HepG2 (cell line): ENCODE measurements around the gene TACC2. TPM values are rescaled to one million over a fixed set of nuclear protein-coding genes. Genes with fewer than 3 reads are reported as not detected.

Experiments used
- ATAC-seq: fragments of 200-7000 bp; cut with Tn5 transposase; 3 replicates; pipeline ENCODE4 v1.9.1; 2020; ENCODE audit warnings: mild to moderate bottlenecking, moderate library complexity
- BruUV-seq: library from RNA; stranded (reverse); fragments of 400-500 nt; replicated peaks from 2 replicates; lab custom pipeline; 2021; lab: Mats Ljungman, UMichigan
- CTCF ChIA-PET: fragments of 300-600 bp; formaldehyde crosslinking; extraction: SDS; loops from one replicate; lab custom pipeline; 2021; ENCODE audit warnings: low total read pairs, inconsistent platforms, low intra/inter-chr PET ratio; lab: Yijun Ruan, JAX
- POLR2A ChIA-PET: fragments of 350-600 bp; sonication (Branson Sonifier 250); formaldehyde crosslinking; loops from one replicate; lab custom pipeline; 2020; ENCODE audit warnings: antibody characterized with exemption, inconsistent platforms; lab: Yijun Ruan, JAX
- DNase-seq: peaks from one replicate; pipeline ENCODE4 v3.0.0-alpha.2; 2015; ENCODE audit warnings: low spot score
- FAIRE-seq: peaks from 3 replicates; lab custom pipeline; 2011; peaks lifted over from hg19 to GRCh38; lab: Jason Lieb, UNC
- H2AFZ ChIP-seq: one replicate; pipeline ENCODE4 v1.6.1; 2011; ENCODE audit warnings: low read length, inconsistent platforms
- H3K27ac ChIP-seq: fragments of 300-600 bp; 3 replicates; pipeline ENCODE4 v1.8.0; 2011; ENCODE audit warnings: mixed run types, mild to moderate bottlenecking, mixed read lengths, low read length, inconsistent platforms; ENCODE audit not compliant: insufficient read depth; ENCODE audit errors: extremely low read length
- H3K27me3 ChIP-seq, 2 experiments: fragments of 200-600 bp in 1 of 2; 2 replicates in 1 of 2; 3 replicates in 1 of 2; pipeline versions ENCODE4 v1.6.0 to v1.8.0; 2011; ENCODE audit warnings: low read length in 2 of 2, mild to moderate bottlenecking in 2 of 2, moderate library complexity in 2 of 2, inconsistent platforms in 1 of 2; ENCODE audit not compliant: insufficient read depth in 2 of 2, control insufficient read depth in 1 of 2
- H3K36me3 ChIP-seq, 2 experiments: fragments of 200-600 bp in 1 of 2; replicated peaks in 1 of 2; 2 replicates in 1 of 2; 3 replicates in 1 of 2; pipeline versions ENCODE4 v1.5.1 to v1.8.0; 2011; ENCODE audit warnings: low read length in 2 of 2, inconsistent platforms in 1 of 2; ENCODE audit not compliant: insufficient read depth in 2 of 2, control insufficient read depth in 1 of 2
- H3K4me1 ChIP-seq: 2 replicates; pipeline ENCODE4 v1.5.1; 2012; ENCODE audit warnings: low read length, inconsistent platforms; ENCODE audit not compliant: insufficient read depth
- H3K4me2 ChIP-seq: 2 replicates; pipeline ENCODE4 v1.6.0; 2011; ENCODE audit warnings: low read depth, low read length, inconsistent platforms
- H3K4me3 ChIP-seq, 3 experiments: fragments of 200-600 bp in 1 of 3; sonication (generic), shearing (Covaris generic) in 1 of 3; replicated peaks in 1 of 3; 2 replicates each; pipeline ENCODE4 v1.5.1; 2011 to 2016; ENCODE audit warnings: low read length in 3 of 3, inconsistent platforms in 2 of 3, low read depth in 2 of 3, mild to moderate bottlenecking in 2 of 3, control low read depth in 1 of 3, mixed read lengths in 1 of 3; ENCODE audit not compliant: insufficient read depth in 1 of 3
- H3K79me2 ChIP-seq: one replicate; pipeline ENCODE4 v1.6.1; 2011; ENCODE audit warnings: low read length, inconsistent platforms; ENCODE audit not compliant: insufficient read depth
- H3K9ac ChIP-seq: 2 replicates; pipeline ENCODE4 v1.6.0; 2011; ENCODE audit warnings: mild to moderate bottlenecking, low read depth, low read length, inconsistent platforms; ENCODE audit not compliant: insufficient read depth
- H3K9me3 ChIP-seq: 2 replicates; pipeline ENCODE4 v1.5.1; 2012; ENCODE audit warnings: mild to moderate bottlenecking, low read length
- H4K20me1 ChIP-seq: 2 replicates; pipeline ENCODE4 v1.6.0; 2011; ENCODE audit warnings: inconsistent platforms, mild to moderate bottlenecking, low read length, moderate library complexity; ENCODE audit not compliant: insufficient read depth
- BCL3 ChIP-seq: sonication (generic); formaldehyde crosslinking; IDR thresholded peaks from 2 replicates; pipeline ENCODE4 v1.5.1; 2020; ENCODE audit warnings: mild to moderate bottlenecking, missing genetic modification reagents, moderate library complexity
- E2F2 ChIP-seq: sonication (generic); formaldehyde crosslinking; IDR thresholded peaks from 2 replicates; pipeline ENCODE4 v1.4.0; 2020; ENCODE audit warnings: missing genetic modification reagents, borderline replicate concordance
- HDAC2 ChIP-seq: sonication (generic); formaldehyde crosslinking; IDR thresholded peaks from 2 replicates; pipeline ENCODE4 v1.4.0; 2020; ENCODE audit warnings: missing genetic modification reagents
- HNRNPLL ChIP-seq: fragments of 200-400 bp; formaldehyde crosslinking; IDR thresholded peaks from 2 replicates; pipeline ENCODE4 v1.6.1; 2017; ENCODE audit warnings: mild to moderate bottlenecking, low read depth, low read length; ENCODE audit not compliant: poor library complexity, severe bottlenecking
- NFE2 ChIP-seq: sonication (generic); formaldehyde crosslinking; IDR thresholded peaks from 2 replicates; pipeline ENCODE4 v1.4.0; 2020; ENCODE audit warnings: missing genetic modification reagents
- NKX3-1 ChIP-seq: sonication (generic); formaldehyde crosslinking; IDR thresholded peaks from 2 replicates; pipeline ENCODE4 v1.5.0; 2020; ENCODE audit warnings: missing genetic modification reagents
- SIX4 ChIP-seq: sonication (generic); formaldehyde crosslinking; IDR thresholded peaks from 2 replicates; pipeline ENCODE4 v1.4.0; 2020; ENCODE audit warnings: missing genetic modification reagents
- SUZ12 ChIP-seq: fragments of 150-350 bp; IDR thresholded peaks from 2 replicates; pipeline ENCODE4 v1.6.1; 2014; ENCODE audit warnings: low read depth, low read length
- U2AF2 ChIP-seq: fragments of 200-400 bp; formaldehyde crosslinking; IDR thresholded peaks from 2 replicates; pipeline ENCODE4 v1.6.1; 2017; ENCODE audit warnings: low read depth, mild to moderate bottlenecking, low read length
- ZBTB26 ChIP-seq: IDR thresholded peaks from 2 replicates; pipeline ENCODE4 v1.6.1; 2016; ENCODE audit warnings: missing compliant biosample characterization, missing genetic modification reagents, borderline replicate concordance
- ZHX1 ChIP-seq: sonication (generic); formaldehyde crosslinking; IDR thresholded peaks from 2 replicates; pipeline ENCODE4 v1.8.1; 2022; ENCODE audit warnings: low read depth, mild to moderate bottlenecking, missing genetic modification reagents
- ZMYM4 ChIP-seq: sonication (generic); formaldehyde crosslinking; IDR thresholded peaks from 2 replicates; pipeline ENCODE4 v1.8.1; 2023; ENCODE audit warnings: mild to moderate bottlenecking, missing genetic modification reagents
- ZNF331 ChIP-seq: sonication (generic); formaldehyde crosslinking; IDR thresholded peaks from 2 replicates; pipeline ENCODE4 v1.4.0; 2020; ENCODE audit warnings: missing genetic modification reagents
- ZNF564 ChIP-seq: sonication (generic); formaldehyde crosslinking; IDR thresholded peaks from 2 replicates; pipeline ENCODE4 v1.8.1; 2023; ENCODE audit warnings: mild to moderate bottlenecking, missing genetic modification reagents
- ZNF746 ChIP-seq: sonication (generic); formaldehyde crosslinking; IDR thresholded peaks from 2 replicates; pipeline ENCODE4 v1.8.0; 2022; ENCODE audit warnings: mild to moderate bottlenecking, missing genetic modification reagents
- ZNF768 ChIP-seq: sonication (generic); formaldehyde crosslinking; IDR thresholded peaks from 2 replicates; pipeline ENCODE4 v1.4.0; 2020; ENCODE audit warnings: missing genetic modification reagents
- ZNF878 ChIP-seq: sonication (generic); formaldehyde crosslinking; IDR thresholded peaks from 2 replicates; pipeline ENCODE4 v1.8.1; 2023; ENCODE audit warnings: mild to moderate bottlenecking, missing genetic modification reagents, moderate library complexity
- WGBS: methylation state at CpG from one replicate; pipeline ENCODE4 v1.1.6; 2017; ENCODE audit warnings: low lambda C conversion rate; 5-methylcytosine and 5-hydroxymethylcytosine counted together
- in situ Hi-C: cut with HindIII; loops from 2 replicates; pipeline ENCODE4 v1.10.0; 2017; ENCODE audit warnings: low pct_unique_long_range_greater_than_20kb; ENCODE audit not compliant: extremely low pct_ligation_motif_present
- intact Hi-C: fragments of 100-400 bp; cut with micrococcal nuclease; formaldehyde crosslinking; loops from one replicate; pipeline ENCODE4 v1.10.0; 2022; ENCODE audit not compliant: unreplicated experiment
- polyA plus RNA-seq, 8 experiments: library from polyadenylated mRNA; depleted of rRNA in 3 of 8; stranded (reverse) in 7 of 8; unstranded in 1 of 8; fragments of >200 nt; fragmentation: Illumina TruSeq in 4 of 8; extraction: Trizol in 4 of 8; gene quantifications; 2 replicates each; pipeline versions ENCODE4 v1.2.1 to v1.2.3, GENCODE V29; 2011 to 2016; ENCODE audit warnings: low read depth in 4 of 8, missing spikeins in 1 of 8, mixed read lengths in 1 of 8; ENCODE audit not compliant: insufficient read depth in 1 of 8
- total RNA-seq, 5 experiments: library from RNA; depleted of rRNA; stranded (reverse); fragments of >200 nt; fragmentation: Illumina TruSeq; extraction: Trizol; gene quantifications; 2 replicates each; pipeline ENCODE4 v1.2.3, GENCODE V29; 2016; ENCODE audit warnings: low read depth in 1 of 5

The TACC2 gene
- total and polyA plus RNA-seq, 2 of the 13 experiments (the other 11 are each of a cell fraction or from before 2014, with no cell fraction given), result 11.8 to 16.0 TPM

- TF ChIP-seq E2F2, result no peak
- no peak for TF ChIP-seq SUZ12
- TF ChIP-seq ZHX1 (CRISPR knock-in tag), result no peak
- no peak for TF ChIP-seq HNRNPLL
- TF ChIP-seq, all 625 proteins: peak for 0
Measured at GRCh38 chr10:122151121-122151694, 162.2 kb downstream of the TACC2 start (continued).

- peaks cover 3% of the 10 kb centered on the region for H3K79me2 ChIP-seq
- in situ Hi-C loops (no loop called here), intact Hi-C loops (no loop called here)
- no peaks in the 10 kb centered on the region for H3K9me3 ChIP-seq
- FAIRE-seq (no peak), ATAC-seq (no peak), DNase-seq (no peak)
- H3K27me3 ChIP-seq, result no peaks in the 10 kb centered on the region
- H3K4me2 ChIP-seq, result no peak overlapping the region
- peaks cover 11 to 30% of the 10 kb centered on the region in 2 experiments for H3K36me3 ChIP-seq
- WGBS, result 96% methylated on average over 9 of the region's 9 CpGs
- POLR2A ChIA-PET, result no interaction called here
- CTCF ChIA-PET, result no interaction called here
- H4K20me1 ChIP-seq, result no peaks in the 10 kb centered on the region
- no peak overlapping the region for H2AFZ ChIP-seq
- no peak overlapping the region for H3K4me3 ChIP-seq
- H3K9ac ChIP-seq, result no peak overlapping the region
- H3K4me1 ChIP-seq, result peaks cover 2% of the 10 kb centered on the region
- BruUV-seq, result no TSS peak
- H3K27ac ChIP-seq, result no peak overlapping the region
- TF ChIP-seq ZNF564 (CRISPR knock-in tag), result no peak
- TF ChIP-seq U2AF2, result no peak
- no peak for TF ChIP-seq NFE2 (CRISPR knock-in tag)
- TF ChIP-seq ZNF768, result no peak
- no peak for TF ChIP-seq NKX3-1 (CRISPR knock-in tag)
- TF ChIP-seq ZMYM4 (CRISPR knock-in tag), result no peak
- TF ChIP-seq SIX4 (CRISPR knock-in tag), result no peak
- no peak for TF ChIP-seq ZNF878
- no peak for TF ChIP-seq ZNF331 (CRISPR knock-in tag)
- TF ChIP-seq ZNF746 (CRISPR knock-in tag), result no peak
- TF ChIP-seq ZBTB26 (CRISPR knock-in tag), result no peak
- no peak for TF ChIP-seq HDAC2 (CRISPR knock-in tag)
- TF ChIP-seq BCL3 (CRISPR knock-in tag), result no peak
Measured at GRCh38 chr10:122152544-122152943, 163.6 kb downstream of the TACC2 start.
